Measurements from ENCODE around the gene SOX18. TPM values are rescaled to one million over a fixed set of nuclear protein-coding genes. Genes with fewer than 3 reads are reported as not detected.
A peak's percentile ranks its signal among the peaks of the same experiment; 100 is the strongest.

The SOX18 gene
- total RNA-seq, 1 donor from 2014 or later: not detected

DNA sequence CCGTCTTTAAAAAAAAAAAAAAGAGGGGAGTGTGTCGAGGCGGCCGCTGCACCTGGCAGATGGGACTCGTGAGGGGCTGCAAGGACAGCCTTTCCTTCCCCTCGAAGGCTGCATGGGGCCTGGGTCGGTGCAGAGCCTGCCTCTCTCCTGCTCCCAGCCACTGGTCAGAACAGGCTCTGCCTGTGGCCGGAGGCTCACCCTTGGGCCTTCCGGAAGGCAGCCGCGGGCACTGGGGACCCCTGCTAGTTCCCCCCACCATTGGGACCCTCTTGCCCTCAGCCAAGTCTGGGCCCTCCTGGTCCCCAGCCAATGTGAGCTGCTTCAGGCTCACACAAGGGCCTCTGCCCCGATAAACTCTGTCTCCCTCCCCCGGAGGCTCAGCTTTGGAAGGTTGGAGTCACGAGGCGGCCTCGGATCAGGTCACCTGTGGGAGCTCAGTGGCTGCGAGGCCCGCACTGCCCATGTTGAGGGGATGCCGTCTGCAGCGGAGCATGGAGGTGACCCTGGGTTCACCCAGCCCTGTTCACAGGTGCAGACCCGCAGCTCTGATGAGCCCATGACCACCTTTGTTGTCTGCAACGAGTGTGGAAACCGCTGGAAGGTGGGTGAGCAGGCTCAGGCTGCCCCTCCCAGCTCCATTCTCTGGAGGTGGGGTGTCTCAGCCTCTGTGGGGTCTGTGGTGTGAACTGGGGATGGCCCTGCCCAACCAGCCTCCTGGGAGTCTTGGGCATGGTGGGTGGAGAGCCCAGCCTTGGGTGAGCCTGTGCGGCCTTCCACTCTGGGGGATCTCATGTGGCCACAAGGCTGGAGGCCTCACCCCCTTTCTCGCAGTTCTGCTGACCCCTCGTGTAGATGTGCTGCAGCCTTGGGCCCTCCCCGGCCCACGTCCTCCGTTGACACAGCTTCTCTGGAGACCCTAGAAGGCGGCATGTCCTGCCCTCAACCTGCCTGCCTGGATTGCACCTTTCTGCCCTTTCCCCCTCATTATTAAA lies 22.2 kb upstream of the SOX18 start:
- H3K4me3 Mint-ChIP-seq: no peak overlapping the region
- H3K9me3 Mint-ChIP-seq: no peaks in the 10 kb centered on the region
- Histone ChIP-seq H3K4me2 (no peak overlapping the region), H3K9ac (no peak overlapping the region), H3K9me3 (ENCODE audit: low read depth) (no peaks in the 10 kb centered on the region), H4K20me1 (ENCODE audit: low read depth) (peaks cover 16% of the 10 kb centered on the region), H3K36me3 (no peaks in the 10 kb centered on the region), H3K4me3 (no peak overlapping the region), H3F3A (ENCODE audit: low read depth) (no peaks in the 10 kb centered on the region), H3K27ac (no peak overlapping the region), H3K79me2 (ENCODE audit: low read depth) (no peaks in the 10 kb centered on the region), H3K27me3 (no peaks in the 10 kb centered on the region), H2AFZ (replicated peaks) (no peak overlapping the region), H3K4me1 (no peaks in the 10 kb centered on the region)
- H3K27ac Mint-ChIP-seq: no peak overlapping the region
- TF ChIP-seq EZH2 (IDR thresholded peaks at IDR 0.05) (no peak), EZH2phosphoT487 (IDR thresholded peaks at IDR 0.05) (no peak)
- TF ChIP-seq, protein P1, sequence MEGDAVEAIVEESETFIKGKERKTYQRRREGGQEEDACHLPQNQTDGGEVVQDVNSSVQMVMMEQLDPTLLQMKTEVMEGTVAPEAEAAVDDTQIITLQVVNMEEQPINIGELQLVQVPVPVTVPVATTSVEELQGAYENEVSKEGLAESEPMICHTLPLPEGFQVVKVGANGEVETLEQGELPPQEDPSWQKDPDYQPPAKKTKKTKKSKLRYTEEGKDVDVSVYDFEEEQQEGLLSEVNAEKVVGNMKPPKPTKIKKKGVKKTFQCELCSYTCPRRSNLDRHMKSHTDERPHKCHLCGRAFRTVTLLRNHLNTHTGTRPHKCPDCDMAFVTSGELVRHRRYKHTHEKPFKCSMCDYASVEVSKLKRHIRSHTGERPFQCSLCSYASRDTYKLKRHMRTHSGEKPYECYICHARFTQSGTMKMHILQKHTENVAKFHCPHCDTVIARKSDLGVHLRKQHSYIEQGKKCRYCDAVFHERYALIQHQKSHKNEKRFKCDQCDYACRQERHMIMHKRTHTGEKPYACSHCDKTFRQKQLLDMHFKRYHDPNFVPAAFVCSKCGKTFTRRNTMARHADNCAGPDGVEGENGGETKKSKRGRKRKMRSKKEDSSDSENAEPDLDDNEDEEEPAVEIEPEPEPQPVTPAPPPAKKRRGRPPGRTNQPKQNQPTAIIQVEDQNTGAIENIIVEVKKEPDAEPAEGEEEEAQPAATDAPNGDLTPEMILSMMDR (IDR thresholded peaks at IDR 0.05): no peak
- DNase-seq (ENCODE audit: low spot score): no peak
- peaks cover 3% of the 10 kb centered on the region for H3K4me1 Mint-ChIP-seq
- H3K27me3 Mint-ChIP-seq (ENCODE audit: insufficient read depth, low read depth): no peaks in the 10 kb centered on the region
- no peaks in the 10 kb centered on the region for H3K36me3 Mint-ChIP-seq

DNA sequence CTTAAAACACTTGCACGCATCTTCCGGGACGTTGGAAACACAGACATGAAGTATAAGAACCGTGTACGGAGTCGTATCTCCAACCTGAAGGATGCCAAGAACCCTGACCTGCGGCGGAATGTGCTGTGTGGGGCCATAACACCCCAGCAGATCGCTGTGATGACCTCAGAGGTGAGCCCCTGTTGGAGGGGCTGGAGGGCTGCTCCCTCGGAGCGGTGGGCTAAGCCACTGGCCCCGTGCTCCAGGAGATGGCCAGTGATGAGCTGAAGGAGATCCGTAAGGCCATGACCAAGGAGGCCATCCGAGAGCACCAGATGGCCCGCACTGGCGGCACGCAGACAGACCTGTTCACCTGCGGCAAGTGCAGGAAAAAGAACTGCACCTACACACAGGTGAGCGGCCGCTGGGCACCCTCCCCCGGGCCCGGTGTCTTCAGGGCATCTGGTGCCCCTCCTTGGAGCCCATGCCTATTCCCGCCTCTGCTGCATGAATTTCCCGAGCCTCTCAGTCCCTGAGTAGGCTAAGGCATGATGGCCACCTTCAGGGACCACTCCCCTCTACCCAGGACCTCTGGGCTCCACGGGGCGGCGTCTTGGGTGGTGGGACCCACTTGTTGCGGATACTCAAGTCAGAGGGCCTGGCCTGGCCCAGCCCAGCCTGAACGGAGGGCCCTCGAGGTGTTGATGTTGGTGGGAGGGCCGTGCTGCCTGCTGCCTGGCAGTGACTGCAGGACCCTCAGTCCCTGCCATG lies 21.0 kb upstream of the SOX18 start:
- TF ChIP-seq, protein P1 (IDR thresholded peaks at IDR 0.05): no peak
- no peak for TF ChIP-seq EZH2 (IDR thresholded peaks at IDR 0.05)
- no peak for TF ChIP-seq EZH2phosphoT487 (IDR thresholded peaks at IDR 0.05)
- H3K4me1 Mint-ChIP-seq: peaks cover 7% of the 10 kb centered on the region
- Histone ChIP-seq H3K27ac (no peak overlapping the region), H3K4me2 (no peak overlapping the region), H3K79me2 (ENCODE audit: low read depth) (no peaks in the 10 kb centered on the region), H2AFZ (replicated peaks) (no peak overlapping the region), H3F3A (ENCODE audit: low read depth) (no peaks in the 10 kb centered on the region), H3K9me3 (ENCODE audit: low read depth) (no peaks in the 10 kb centered on the region), H3K9ac (no peak overlapping the region), H3K4me3 (no peak overlapping the region), H4K20me1 (ENCODE audit: low read depth) (peaks cover 21% of the 10 kb centered on the region), H3K27me3 (no peaks in the 10 kb centered on the region), H3K36me3 (no peaks in the 10 kb centered on the region), H3K4me1 (no peaks in the 10 kb centered on the region)
- H3K4me3 Mint-ChIP-seq: no peak overlapping the region
- DNase-seq (ENCODE audit: low spot score): no peak
- no peaks in the 10 kb centered on the region for H3K9me3 Mint-ChIP-seq
- H3K27me3 Mint-ChIP-seq (ENCODE audit: insufficient read depth, low read depth): peaks cover 4% of the 10 kb centered on the region
- H3K36me3 Mint-ChIP-seq: no peaks in the 10 kb centered on the region
- no peak overlapping the region for H3K27ac Mint-ChIP-seq

DNA sequence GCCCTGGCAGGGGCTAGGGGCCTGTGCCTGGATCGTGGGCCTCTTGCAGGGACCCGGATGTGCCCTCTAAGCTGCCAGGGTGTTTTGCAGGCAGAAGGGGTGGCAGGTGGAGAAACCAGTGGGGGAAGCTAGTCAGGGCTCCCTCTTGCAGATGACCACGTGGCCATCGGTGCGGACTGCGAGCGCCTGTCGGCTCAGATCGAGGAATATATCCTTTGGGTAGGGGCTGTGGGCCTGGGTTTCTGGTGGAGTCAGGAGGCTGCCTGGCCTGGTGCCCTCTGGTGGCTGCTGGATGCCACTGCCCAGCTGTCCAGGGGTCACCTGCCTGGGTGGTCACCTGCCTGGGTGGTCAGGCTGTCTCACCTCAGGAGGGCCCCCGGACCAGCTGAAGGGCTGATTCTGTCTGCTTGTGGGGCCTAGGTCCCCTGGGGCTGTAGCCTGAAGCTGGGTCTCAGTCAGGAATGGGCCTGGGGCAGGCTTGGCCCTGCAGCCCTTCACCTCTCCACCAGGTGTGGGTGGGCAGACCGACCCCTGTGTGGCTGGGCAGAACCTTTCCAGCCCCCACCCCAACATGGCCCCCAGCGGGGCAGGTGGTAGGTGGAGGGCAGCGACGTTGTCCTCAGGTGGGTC lies 20.3 kb upstream of the SOX18 start:
- H3K9me3 ChIP-seq (ENCODE audit: low read depth): no peaks in the 10 kb centered on the region
- no peak overlapping the region for H2AFZ ChIP-seq (replicated peaks)
- no peak overlapping the region for H3K27ac ChIP-seq
- Mint-ChIP-seq H3K9me3 (no peaks in the 10 kb centered on the region), H3K4me1 (peaks cover 10% of the 10 kb centered on the region), H3K27ac (no peak overlapping the region), H3K27me3 (ENCODE audit: insufficient read depth, low read depth) (peaks cover 4% of the 10 kb centered on the region), H3K36me3 (no peaks in the 10 kb centered on the region), H3K4me3 (no peak overlapping the region)
- no peaks in the 10 kb centered on the region for H3K79me2 ChIP-seq (ENCODE audit: low read depth)
- H3K9ac ChIP-seq: no peak overlapping the region
- no peaks in the 10 kb centered on the region for H3K4me1 ChIP-seq
- no peaks in the 10 kb centered on the region for H3K27me3 ChIP-seq
- H3F3A ChIP-seq (ENCODE audit: low read depth): no peaks in the 10 kb centered on the region
- no peak overlapping the region for H3K4me3 ChIP-seq
- H4K20me1 ChIP-seq (ENCODE audit: low read depth): peaks cover 21% of the 10 kb centered on the region
- peak; percentile 83 for DNase-seq (ENCODE audit: low spot score)
- no peak overlapping the region for H3K4me2 ChIP-seq
- H3K36me3 ChIP-seq: no peaks in the 10 kb centered on the region
- no peak for TF ChIP-seq EZH2 (IDR thresholded peaks at IDR 0.05)
- TF ChIP-seq, protein P1 (IDR thresholded peaks at IDR 0.05): peak; percentile 83
